CD4-positive, alpha-beta T cell (primary cell): ENCODE measurements around the gene SOS1. TPM values are rescaled to one million over a fixed set of nuclear protein-coding genes. Genes with fewer than 3 reads are reported as not detected.

ENCODE experiments used
- ATAC-seq: fragments of 200-7000 bp; cut with Tn5 transposase; one replicate; pipeline ENCODE4 v1.10.0; 2022; ENCODE audit warnings: mild to moderate bottlenecking; ENCODE audit not compliant: poor library complexity
- CTCF ChIA-PET: fragments of 350-600 bp; sonication (Branson Sonifier 250); formaldehyde crosslinking; loops from one replicate; lab custom pipeline; 2021; ENCODE audit warnings: antibody characterized with exemption, inconsistent platforms; lab: Charles Lee
- POLR2A ChIA-PET: fragments of 350-600 bp; sonication (Branson Sonifier 250); formaldehyde crosslinking; loops from one replicate; lab custom pipeline; 2021; ENCODE audit warnings: antibody characterized with exemption, inconsistent platforms; lab: Charles Lee
- DNase-seq, 14 experiments: peaks; one replicate each; pipeline ENCODE4 v3.0.0-alpha.2; 2013 to 2020; ENCODE audit warnings: mixed read lengths in 2 of 14
- H3K27ac ChIP-seq, 2 donors: one replicate each; pipeline versions ENCODE4 v1.5.1 to v1.7.0; 2013; ENCODE audit warnings: low read length in 2 of 2, low read depth in 1 of 2, mild to moderate bottlenecking in 1 of 2
- H3K27me3 ChIP-seq, 2 experiments: 1 replicate in 1 of 2; 2 replicates in 1 of 2; pipeline versions ENCODE4 v1.6.1 to v1.7.0; 2013; ENCODE audit warnings: low read length in 2 of 2, control low read depth in 1 of 2, mild to moderate bottlenecking in 1 of 2, moderate library complexity in 1 of 2; ENCODE audit not compliant: insufficient read depth in 2 of 2, control insufficient read depth in 1 of 2
- H3K36me3 ChIP-seq: one replicate; pipeline ENCODE4 v1.6.1; 2013; ENCODE audit warnings: low read length, control low read depth; ENCODE audit not compliant: insufficient read depth
- H3K4me1 ChIP-seq: one replicate; pipeline ENCODE4 v1.6.1; 2013; ENCODE audit warnings: low read length, control low read depth; ENCODE audit not compliant: insufficient read depth
- H3K4me3 ChIP-seq: one replicate; pipeline ENCODE4 v1.5.1; 2013; ENCODE audit warnings: mild to moderate bottlenecking, low read length, moderate library complexity
- H3K9me3 ChIP-seq, 2 experiments: 1 replicate in 1 of 2; 2 replicates in 1 of 2; pipeline versions ENCODE4 v1.6.1 to v1.7.0; 2013; ENCODE audit warnings: low read length in 2 of 2, mild to moderate bottlenecking in 2 of 2, control low read depth in 1 of 2, moderate library complexity in 1 of 2; ENCODE audit not compliant: control insufficient read depth in 1 of 2, insufficient read depth in 1 of 2
- H3K27ac Mint-ChIP-seq: one replicate; pipeline ENCODE4 v1.8.0; 2020; ENCODE audit warnings: mixed read lengths
- H3K27me3 Mint-ChIP-seq: one replicate; pipeline ENCODE4 v1.8.0; 2021; ENCODE audit warnings: mixed read lengths
- H3K36me3 Mint-ChIP-seq: one replicate; pipeline ENCODE4 v1.8.0; 2021; ENCODE audit warnings: low read depth, mixed read lengths
- H3K4me1 Mint-ChIP-seq: one replicate; pipeline ENCODE4 v1.8.0; 2021; ENCODE audit warnings: low read depth, mixed read lengths
- H3K4me3 Mint-ChIP-seq: one replicate; pipeline ENCODE4 v1.8.0; 2020; ENCODE audit warnings: mild to moderate bottlenecking, mixed read lengths
- H3K9me3 Mint-ChIP-seq: one replicate; pipeline ENCODE4 v1.8.0; 2020; ENCODE audit warnings: mixed read lengths
- intact Hi-C, 2 experiments: fragments of 100-400 bp; cut with DNase I in 1 of 2; cut with micrococcal nuclease in 1 of 2; formaldehyde crosslinking; loops; one replicate each; pipeline versions ENCODE4 v1.15.1 to v1.9.0; 2023 to 2025; cut with DNase I, micrococcal nuclease
- total RNA-seq, 174 experiments: library from RNA in 2 of 174; stranded (reverse) in 2 of 174; gene quantifications; one replicate each; pipeline ENCODE4 v1.2.3 and lab custom pipeline; 2021 to 2026
- TF ChIP-seq, protein P1 (sequence below): fragments of 200-600 bp; IDR thresholded peaks from one replicate; pipeline ENCODE4 v1.8.0; 2022; ENCODE audit warnings: antibody characterized with exemption, mild to moderate bottlenecking

Gene SOS1
- total RNA-seq, 2 experiments from 2014 or later, result 16.4 to 16.9 TPM

DNA sequence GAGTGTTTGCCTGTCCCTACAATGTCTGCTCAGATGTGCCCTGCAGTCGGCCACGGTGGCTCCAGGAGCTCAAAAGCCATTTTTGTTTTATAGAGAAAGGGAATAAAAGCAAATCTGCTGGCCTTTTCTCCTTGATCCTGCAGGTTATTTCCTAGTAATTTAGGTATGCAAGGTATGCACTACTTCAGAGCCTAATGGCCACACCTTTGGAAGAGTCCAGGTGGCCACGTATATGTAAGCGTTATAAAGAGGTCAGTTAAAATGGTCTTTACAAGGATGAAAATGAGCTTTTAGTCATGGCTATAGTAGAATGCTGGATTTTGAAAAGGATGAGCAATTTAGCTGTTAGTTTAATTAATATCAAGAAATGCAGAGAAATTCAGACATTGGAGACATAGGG, 149.5 kb downstream of the SOS1 start:
- ChIA-PET CTCF (no interaction called here), POLR2A (no interaction called here)
- no peaks in the 10 kb centered on the region for H3K4me1 Mint-ChIP-seq
- intact Hi-C loops, result no loop called here
- H3K27ac Mint-ChIP-seq, result no peak overlapping the region
- ATAC-seq (no peak), DNase-seq (no peak)
- H3K27me3 Mint-ChIP-seq, result no peaks in the 10 kb centered on the region
- H3K36me3 Mint-ChIP-seq, result no peaks in the 10 kb centered on the region
- Histone ChIP-seq H3K4me3 (no peak overlapping the region), H3K36me3 (no peaks in the 10 kb centered on the region), H3K27me3 (no peaks in the 10 kb centered on the region), H3K27ac (no peak overlapping the region), H3K9me3 (no peaks in the 10 kb centered on the region), H3K4me1 (no peaks in the 10 kb centered on the region)
- H3K9me3 Mint-ChIP-seq, result no peaks in the 10 kb centered on the region
- no peak overlapping the region for H3K4me3 Mint-ChIP-seq
- TF ChIP-seq, protein P1, sequence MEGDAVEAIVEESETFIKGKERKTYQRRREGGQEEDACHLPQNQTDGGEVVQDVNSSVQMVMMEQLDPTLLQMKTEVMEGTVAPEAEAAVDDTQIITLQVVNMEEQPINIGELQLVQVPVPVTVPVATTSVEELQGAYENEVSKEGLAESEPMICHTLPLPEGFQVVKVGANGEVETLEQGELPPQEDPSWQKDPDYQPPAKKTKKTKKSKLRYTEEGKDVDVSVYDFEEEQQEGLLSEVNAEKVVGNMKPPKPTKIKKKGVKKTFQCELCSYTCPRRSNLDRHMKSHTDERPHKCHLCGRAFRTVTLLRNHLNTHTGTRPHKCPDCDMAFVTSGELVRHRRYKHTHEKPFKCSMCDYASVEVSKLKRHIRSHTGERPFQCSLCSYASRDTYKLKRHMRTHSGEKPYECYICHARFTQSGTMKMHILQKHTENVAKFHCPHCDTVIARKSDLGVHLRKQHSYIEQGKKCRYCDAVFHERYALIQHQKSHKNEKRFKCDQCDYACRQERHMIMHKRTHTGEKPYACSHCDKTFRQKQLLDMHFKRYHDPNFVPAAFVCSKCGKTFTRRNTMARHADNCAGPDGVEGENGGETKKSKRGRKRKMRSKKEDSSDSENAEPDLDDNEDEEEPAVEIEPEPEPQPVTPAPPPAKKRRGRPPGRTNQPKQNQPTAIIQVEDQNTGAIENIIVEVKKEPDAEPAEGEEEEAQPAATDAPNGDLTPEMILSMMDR, result no peak

DNA sequence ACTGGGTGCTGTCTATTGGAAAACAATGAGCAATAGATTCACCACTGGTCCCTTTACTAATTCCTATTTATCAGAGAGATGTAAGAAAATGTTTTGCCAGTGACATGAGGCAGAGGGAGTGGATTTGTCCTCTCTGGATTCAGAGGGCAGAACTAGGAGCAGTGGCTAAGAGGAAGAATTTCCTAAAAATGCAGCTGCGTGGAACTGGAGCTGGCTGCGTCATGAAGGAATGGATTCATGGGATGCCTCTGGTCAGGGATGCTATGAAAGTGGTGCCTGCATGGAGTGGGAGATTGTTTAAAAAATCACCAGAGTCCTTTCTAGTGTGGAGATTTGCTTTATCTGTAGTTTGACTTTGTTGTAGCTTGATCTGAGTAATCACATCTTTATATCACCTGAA, 152.8 kb downstream of the SOS1 start:
- H3K9me3 Mint-ChIP-seq, result no peaks in the 10 kb centered on the region
- TF ChIP-seq, protein P1, result no peak
- Histone ChIP-seq H3K9me3 (no peaks in the 10 kb centered on the region), H3K4me3 (no peak overlapping the region), H3K4me1 (no peaks in the 10 kb centered on the region), H3K27ac (no peak overlapping the region), H3K36me3 (no peaks in the 10 kb centered on the region), H3K27me3 (no peaks in the 10 kb centered on the region)
- H3K27ac Mint-ChIP-seq, result no peak overlapping the region
- CTCF ChIA-PET, result interaction anchor here (0.7 kb wide), 2 partner anchors 52 to 446 kb away, joined by 3 read pairs; no protein-coding TSS in a partner anchor
- no peaks in the 10 kb centered on the region for H3K4me1 Mint-ChIP-seq
- no peaks in the 10 kb centered on the region for H3K27me3 Mint-ChIP-seq
- H3K4me3 Mint-ChIP-seq, result no peak overlapping the region
- DNase-seq, result no peak
- ATAC-seq, result no peak
- POLR2A ChIA-PET, result no interaction called here
- intact Hi-C loops, result no loop called here
- H3K36me3 Mint-ChIP-seq, result no peaks in the 10 kb centered on the region

- Mint-ChIP-seq H3K9me3 (no peaks in the 10 kb centered on the region), H3K4me3 (no peak overlapping the region), H3K36me3 (no peaks in the 10 kb centered on the region), H3K27ac (no peak overlapping the region), H3K27me3 (peaks cover 2% of the 10 kb centered on the region), H3K4me1 (no peaks in the 10 kb centered on the region)
- Histone ChIP-seq H3K4me3 (no peak overlapping the region), H3K9me3 (no peaks in the 10 kb centered on the region), H3K4me1 (no peaks in the 10 kb centered on the region), H3K27ac (no peak overlapping the region), H3K36me3 (no peaks in the 10 kb centered on the region), H3K27me3 (no peaks in the 10 kb centered on the region)
- POLR2A ChIA-PET, result no interaction called here
- DNase-seq (no peak), ATAC-seq (no peak)
- intact Hi-C loops, result no loop called here
- TF ChIP-seq, protein P1, result no peak
- CTCF ChIA-PET, result no interaction called here
These were observed 154.2 kb downstream of the SOS1 start for GRCh38 chr2:38966678-38967077.
